WTC11 (cell line): ENCODE measurements around the gene LRFN2. TPM values are rescaled to one million over a fixed set of nuclear protein-coding genes. Genes with fewer than 3 reads are reported as not detected.
A peak's percentile ranks its signal among the peaks of the same experiment; 100 is the strongest.

Experiments used
- ATAC-seq: fragments of 200-7000 bp; cut with Tn5 transposase; 2 replicates; pipeline ENCODE4 v1.10.0; 2021; ENCODE audit warnings: mild to moderate bottlenecking, moderate library complexity
- CTCF ChIA-PET: fragments of 300-600 bp; sonication (Branson Sonifier 250); formaldehyde crosslinking; loops from one replicate; lab custom pipeline; 2021; ENCODE audit warnings: antibody characterized with exemption; lab: Charles Lee
- POLR2A ChIA-PET: fragments of 350-600 bp; sonication (Branson Sonifier 250); formaldehyde crosslinking; loops from one replicate; lab custom pipeline; 2021; ENCODE audit warnings: antibody characterized with exemption; lab: Charles Lee
- DNase-seq: peaks from one replicate; pipeline ENCODE4 v3.0.0; 2021; ENCODE audit warnings: low spot score
- H3K27ac Mint-ChIP-seq: 2 replicates; pipeline ENCODE4 v1.8.0; 2021; ENCODE audit warnings: mixed read lengths
- H3K27me3 Mint-ChIP-seq: 2 replicates; pipeline ENCODE4 v1.8.0; 2021; ENCODE audit warnings: low read depth, mild to moderate bottlenecking, moderate library complexity, mixed read lengths
- H3K36me3 Mint-ChIP-seq: 2 replicates; pipeline ENCODE4 v1.8.0; 2021; ENCODE audit warnings: mixed read lengths
- H3K4me1 Mint-ChIP-seq: 2 replicates; pipeline ENCODE4 v1.8.0; 2022; ENCODE audit warnings: mixed read lengths
- H3K4me3 Mint-ChIP-seq: 2 replicates; pipeline ENCODE4 v1.8.0; 2021; ENCODE audit warnings: mild to moderate bottlenecking, moderate library complexity, mixed read lengths
- H3K9me3 Mint-ChIP-seq: 2 replicates; pipeline ENCODE4 v1.8.0; 2021; ENCODE audit warnings: mixed read lengths
- ATF3 ChIP-seq: sonication (generic); formaldehyde crosslinking; conservative IDR thresholded peaks from 2 replicates; pipeline ENCODE4 v1.8.1; 2022; ENCODE audit warnings: mild to moderate bottlenecking, missing genetic modification reagents
- E2F1 ChIP-seq: sonication (generic); formaldehyde crosslinking; IDR thresholded peaks from 2 replicates; pipeline ENCODE4 v1.8.0; 2022; ENCODE audit warnings: mild to moderate bottlenecking, missing genetic modification reagents
- ETV6 ChIP-seq: sonication (generic); formaldehyde crosslinking; IDR thresholded peaks from 2 replicates; pipeline ENCODE4 v1.8.1; 2022; ENCODE audit warnings: mild to moderate bottlenecking, missing genetic modification reagents
- GTF2I ChIP-seq: fragments of 250-450 bp; sonication (Bioruptor Pico); conservative IDR thresholded peaks from 2 replicates; pipeline ENCODE4 v1.4.0; 2021; ENCODE audit warnings: mild to moderate bottlenecking
- MYBL2 ChIP-seq: sonication (generic); formaldehyde crosslinking; IDR thresholded peaks from 2 replicates; pipeline ENCODE4 v1.8.1; 2023; ENCODE audit warnings: mild to moderate bottlenecking, moderate library complexity, missing genetic modification reagents
- NR1H2 ChIP-seq: sonication (generic); formaldehyde crosslinking; IDR thresholded peaks from 2 replicates; pipeline ENCODE4 v1.9.0; 2021; ENCODE audit warnings: mild to moderate bottlenecking, moderate library complexity, missing genetic modification reagents
- PRDM15 ChIP-seq: sonication (generic); formaldehyde crosslinking; IDR thresholded peaks from 2 replicates; pipeline ENCODE4 v1.8.0; 2022; ENCODE audit warnings: missing genetic modification reagents
- TEAD1 ChIP-seq: sonication (generic); formaldehyde crosslinking; IDR thresholded peaks from 2 replicates; pipeline ENCODE4 v1.8.0; 2022; ENCODE audit warnings: mild to moderate bottlenecking, missing genetic modification reagents
- ZNF423 ChIP-seq: fragments of 250-450 bp; sonication (Bioruptor Pico); IDR thresholded peaks from 2 replicates; pipeline ENCODE4 v2.1.2; 2022; ENCODE audit warnings: mild to moderate bottlenecking, moderate library complexity
- total RNA-seq: library from RNA; stranded (reverse); gene quantifications from 3 replicates; pipeline ENCODE4 v1.2.3, GENCODE V29; 2021
- TF ChIP-seq, protein P1 (sequence below): sonication (generic); formaldehyde crosslinking; conservative IDR thresholded peaks from 2 replicates; pipeline ENCODE4 v1.8.1; 2023; ENCODE audit warnings: mild to moderate bottlenecking, low read depth, missing genetic modification reagents, moderate library complexity
- TF ChIP-seq, protein P2 (sequence below): sonication (generic); formaldehyde crosslinking; IDR thresholded peaks from 2 replicates; pipeline ENCODE4 v1.8.0; 2022; ENCODE audit warnings: mild to moderate bottlenecking, missing genetic modification reagents
- TF ChIP-seq, protein P3 (sequence below): fragments of 250-450 bp; sonication (Bioruptor Pico); conservative IDR thresholded peaks from 2 replicates; pipeline ENCODE4 v1.9.0; 2021; ENCODE audit warnings: mild to moderate bottlenecking

Gene LRFN2
- total RNA-seq, 1 experiment from 2014 or later = 1.6 TPM

DNA sequence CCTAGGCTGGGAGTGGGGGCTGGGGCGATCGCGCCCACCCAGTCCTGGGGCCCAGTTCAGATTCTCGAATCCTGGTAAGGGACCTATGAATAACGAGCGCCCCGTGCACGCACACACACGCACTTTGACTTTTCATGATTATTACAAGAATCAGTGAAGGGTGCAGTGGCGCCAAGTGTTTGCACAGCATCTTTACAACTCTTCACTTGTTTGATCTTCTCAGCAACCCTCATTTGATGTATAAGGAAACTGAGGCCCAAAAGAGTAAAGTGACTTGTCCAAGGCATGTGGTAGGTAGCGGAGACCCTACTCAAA, 863 bp upstream of the LRFN2 start (continued):
- TF ChIP-seq TEAD1 (CRISPR knock-in tag) = no peak
- TF ChIP-seq, protein P1, sequence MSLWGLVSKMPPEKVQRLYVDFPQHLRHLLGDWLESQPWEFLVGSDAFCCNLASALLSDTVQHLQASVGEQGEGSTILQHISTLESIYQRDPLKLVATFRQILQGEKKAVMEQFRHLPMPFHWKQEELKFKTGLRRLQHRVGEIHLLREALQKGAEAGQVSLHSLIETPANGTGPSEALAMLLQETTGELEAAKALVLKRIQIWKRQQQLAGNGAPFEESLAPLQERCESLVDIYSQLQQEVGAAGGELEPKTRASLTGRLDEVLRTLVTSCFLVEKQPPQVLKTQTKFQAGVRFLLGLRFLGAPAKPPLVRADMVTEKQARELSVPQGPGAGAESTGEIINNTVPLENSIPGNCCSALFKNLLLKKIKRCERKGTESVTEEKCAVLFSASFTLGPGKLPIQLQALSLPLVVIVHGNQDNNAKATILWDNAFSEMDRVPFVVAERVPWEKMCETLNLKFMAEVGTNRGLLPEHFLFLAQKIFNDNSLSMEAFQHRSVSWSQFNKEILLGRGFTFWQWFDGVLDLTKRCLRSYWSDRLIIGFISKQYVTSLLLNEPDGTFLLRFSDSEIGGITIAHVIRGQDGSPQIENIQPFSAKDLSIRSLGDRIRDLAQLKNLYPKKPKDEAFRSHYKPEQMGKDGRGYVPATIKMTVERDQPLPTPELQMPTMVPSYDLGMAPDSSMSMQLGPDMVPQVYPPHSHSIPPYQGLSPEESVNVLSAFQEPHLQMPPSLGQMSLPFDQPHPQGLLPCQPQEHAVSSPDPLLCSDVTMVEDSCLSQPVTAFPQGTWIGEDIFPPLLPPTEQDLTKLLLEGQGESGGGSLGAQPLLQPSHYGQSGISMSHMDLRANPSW (CRISPR knock-in tag) = 0 out of 2 replicates have a peak, but pooled peaks have one; percentile 4
- TF ChIP-seq, all 79 proteins: peak for 2

GRCh38 chr6:40586369-40587201, 579 bp downstream of the LRFN2 start:
- Mint-ChIP-seq H3K9me3 (no peaks in the 10 kb centered on the region), H3K4me1 (peaks cover 40% of the 10 kb centered on the region), H3K36me3 (no peaks in the 10 kb centered on the region), H3K27ac (no peak overlapping the region), H3K4me3 (peak overlapping the region; percentile 80), H3K27me3 (peaks cover 49% of the 10 kb centered on the region)
- TF ChIP-seq PRDM15 (CRISPR knock-in tag) (peak; percentile 9; the same call in 1 of the 2 replicates), ZNF423 (CRISPR knock-in tag) (no peak), NR1H2 (no peak), ATF3 (CRISPR knock-in tag) (no peak), GTF2I (CRISPR knock-in tag) (no peak)
- TF ChIP-seq, protein P2, sequence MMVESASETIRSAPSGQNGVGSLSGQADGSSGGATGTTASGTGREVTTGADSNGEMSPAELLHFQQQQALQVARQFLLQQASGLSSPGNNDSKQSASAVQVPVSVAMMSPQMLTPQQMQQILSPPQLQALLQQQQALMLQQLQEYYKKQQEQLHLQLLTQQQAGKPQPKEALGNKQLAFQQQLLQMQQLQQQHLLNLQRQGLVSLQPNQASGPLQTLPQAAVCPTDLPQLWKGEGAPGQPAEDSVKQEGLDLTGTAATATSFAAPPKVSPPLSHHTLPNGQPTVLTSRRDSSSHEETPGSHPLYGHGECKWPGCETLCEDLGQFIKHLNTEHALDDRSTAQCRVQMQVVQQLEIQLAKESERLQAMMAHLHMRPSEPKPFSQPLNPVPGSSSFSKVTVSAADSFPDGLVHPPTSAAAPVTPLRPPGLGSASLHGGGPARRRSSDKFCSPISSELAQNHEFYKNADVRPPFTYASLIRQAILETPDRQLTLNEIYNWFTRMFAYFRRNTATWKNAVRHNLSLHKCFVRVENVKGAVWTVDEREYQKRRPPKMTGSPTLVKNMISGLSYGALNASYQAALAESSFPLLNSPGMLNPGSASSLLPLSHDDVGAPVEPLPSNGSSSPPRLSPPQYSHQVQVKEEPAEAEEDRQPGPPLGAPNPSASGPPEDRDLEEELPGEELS (CRISPR knock-in tag) = 0 out of 2 replicates have a peak, but pooled peaks have one; percentile 34
- ChIA-PET CTCF (interaction anchor here (0.6 to 5.4 kb wide), 53 partner anchors 10 to 548 kb away, joined by 3 to 130 read pairs (median 5); no protein-coding TSS in a partner anchor), POLR2A (interaction anchor here (1.0 kb wide), 1 partner anchor 40 kb away, joined by 3 read pairs; no protein-coding TSS in a partner anchor)
- ATAC-seq = peak; percentile 2
- peak; percentile 16 for DNase-seq

DNA sequence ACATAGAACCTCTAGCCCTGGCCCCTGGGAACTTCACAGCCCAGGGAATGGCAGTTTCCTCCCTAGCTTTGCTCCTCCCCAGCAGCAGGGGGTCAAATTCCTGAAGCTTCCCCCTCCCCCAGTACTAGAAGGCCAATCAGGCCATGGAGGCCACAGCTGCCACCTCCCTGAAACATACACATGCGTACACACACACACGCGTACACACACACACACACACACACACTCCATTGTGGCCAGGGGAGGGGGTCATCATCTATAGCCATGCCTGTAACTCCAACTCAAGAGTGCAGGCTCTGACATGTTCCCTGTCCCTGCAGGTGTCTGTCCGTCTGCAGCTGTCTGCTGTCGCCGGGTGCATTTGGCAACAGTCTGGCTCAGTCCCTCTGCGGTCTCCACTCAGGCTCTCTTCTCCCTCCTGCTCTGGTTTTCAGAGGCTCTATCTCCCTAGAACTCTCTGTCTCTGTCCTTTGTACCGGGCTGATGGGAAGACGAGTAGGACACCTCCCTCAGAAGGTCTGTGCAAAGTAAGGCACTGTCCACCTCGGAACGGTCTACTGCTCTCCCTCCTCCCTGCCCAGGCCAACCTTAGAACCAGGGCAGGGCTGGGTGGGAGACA, 1.4 kb downstream of the LRFN2 start:
- Mint-ChIP-seq H3K27me3 (peaks cover 49% of the 10 kb centered on the region), H3K36me3 (no peaks in the 10 kb centered on the region), H3K4me1 (peaks cover 40% of the 10 kb centered on the region), H3K27ac (no peak overlapping the region), H3K4me3 (peak overlapping the region; percentile 80), H3K9me3 (no peaks in the 10 kb centered on the region)
- ChIA-PET POLR2A (no interaction called here), CTCF (interaction anchor here (0.7 to 5.4 kb wide), 10 partner anchors 39 to 1215 kb away, joined by 3 to 130 read pairs (median 4); no protein-coding TSS in a partner anchor)
- peak; percentile 34 for ATAC-seq
- DNase-seq = peak; percentile 62
- TF ChIP-seq, protein P2 (CRISPR knock-in tag) = 0 out of 2 replicates have a peak, but pooled peaks have one; percentile 42
- TF ChIP-seq, protein P3, sequence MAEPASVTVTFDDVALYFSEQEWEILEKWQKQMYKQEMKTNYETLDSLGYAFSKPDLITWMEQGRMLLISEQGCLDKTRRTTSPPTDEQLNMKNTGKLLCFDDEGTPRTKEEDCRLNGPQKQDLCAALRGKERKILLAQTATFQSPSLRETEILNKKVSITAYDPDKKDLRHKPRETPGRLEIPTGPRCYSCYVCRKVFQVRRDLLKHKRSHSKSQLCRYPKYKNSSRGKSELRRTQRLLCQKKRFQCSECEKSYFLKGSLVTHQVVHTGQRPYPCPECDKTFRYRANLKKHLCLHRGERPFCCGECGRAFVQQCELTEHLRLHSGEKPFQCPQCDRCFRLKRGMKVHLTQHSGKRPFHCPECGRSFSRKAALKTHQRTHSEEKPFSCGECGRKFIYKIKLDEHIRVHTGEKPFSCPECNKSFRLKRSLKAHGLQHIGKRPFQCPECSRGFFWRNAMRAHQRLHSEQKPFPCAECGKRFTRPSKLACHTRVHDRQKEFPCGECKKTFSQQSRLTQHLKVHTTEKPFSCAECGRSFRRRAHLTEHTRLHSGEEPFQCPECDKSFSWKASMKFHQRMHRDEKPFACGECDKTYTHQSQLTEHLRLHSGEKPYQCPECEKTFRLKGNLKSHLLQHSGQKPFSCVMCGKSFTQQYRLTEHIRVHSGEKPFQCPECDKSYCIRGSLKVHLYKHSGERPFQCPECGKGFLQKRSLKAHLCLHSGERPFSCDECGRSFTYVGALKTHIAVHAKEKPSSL (CRISPR knock-in tag) = no peak
- TF ChIP-seq E2F1 (CRISPR knock-in tag) (no peak), MYBL2 (CRISPR knock-in tag) (no peak), ETV6 (0 out of 2 replicates have a peak, but pooled peaks have one; percentile 53)
